Liver (tissue), 3 donors: ENCODE measurements around the gene ALK.

Experiments used
- CTCF ChIP-seq: fragments of 150-350 bp; IDR thresholded peaks from 2 replicates; pipeline ENCODE4 v1.5.1; 2017; ENCODE audit warnings: improper control_type of control experiment, low read depth, low read length; ENCODE audit not compliant: missing input control
- EGR1 ChIP-seq, 2 donors: IDR thresholded peaks; 2 replicates each; pipeline ENCODE4 v1.6.1; 2016 to 2018; ENCODE audit warnings: antibody characterized with exemption in 2 of 2, low read depth in 2 of 2
- FOXA1 ChIP-seq: IDR thresholded peaks from 2 replicates; pipeline ENCODE4 v1.6.1; 2016; ENCODE audit warnings: antibody characterized with exemption
- HNF4A ChIP-seq, 2 donors: conservative IDR thresholded peaks; 2 replicates each; pipeline ENCODE4 v1.6.1; 2016; ENCODE audit warnings: antibody characterized with exemption in 2 of 2, mild to moderate bottlenecking in 2 of 2
- HNF4G ChIP-seq: IDR thresholded peaks from 2 replicates; pipeline ENCODE4 v1.6.1; 2016; ENCODE audit warnings: antibody characterized with exemption
- JUND ChIP-seq, 2 donors: IDR thresholded peaks; 2 replicates each; pipeline ENCODE4 v1.6.1; 2016; ENCODE audit warnings: antibody characterized with exemption in 2 of 2
- MAX ChIP-seq: IDR thresholded peaks from 2 replicates; pipeline ENCODE4 v1.6.1; 2016; ENCODE audit warnings: antibody characterized with exemption
- NR2F2 ChIP-seq: IDR thresholded peaks from 2 replicates; pipeline ENCODE4 v1.6.1; 2016; ENCODE audit warnings: antibody characterized with exemption
- RAD21 ChIP-seq, 2 donors: IDR thresholded peaks; 2 replicates each; pipeline ENCODE4 v1.6.1; 2016; ENCODE audit warnings: antibody characterized with exemption in 2 of 2, mild to moderate bottlenecking in 2 of 2
- REST ChIP-seq: IDR thresholded peaks from 2 replicates; pipeline ENCODE4 v1.6.1; 2016; ENCODE audit warnings: antibody characterized with exemption, mild to moderate bottlenecking
- SP1 ChIP-seq: IDR thresholded peaks from 2 replicates; pipeline ENCODE4 v1.6.1; 2018; ENCODE audit warnings: antibody characterized with exemption, mild to moderate bottlenecking
- TAF1 ChIP-seq: conservative IDR thresholded peaks from 2 replicates; pipeline ENCODE4 v1.6.1; 2016; ENCODE audit warnings: antibody characterized with exemption, mild to moderate bottlenecking
- YY1 ChIP-seq: IDR thresholded peaks from 2 replicates; pipeline ENCODE4 v1.6.1; 2016; ENCODE audit warnings: antibody characterized with exemption, mild to moderate bottlenecking
- ZBTB33 ChIP-seq: IDR thresholded peaks from 2 replicates; pipeline ENCODE4 v1.6.1; 2016; ENCODE audit warnings: antibody characterized with exemption
- donor health status: healthy.
- donor health status: healthy.

GRCh38 chr2:29719639-29720038, 201.7 kb downstream of the ALK start:
- no peak for TF ChIP-seq CTCF
- TF ChIP-seq MAX, result no peak
- no peak for TF ChIP-seq JUND (IDR thresholded peaks at IDR 0.05)
- no peak for TF ChIP-seq YY1
- TF ChIP-seq RAD21 (IDR thresholded peaks at IDR 0.05), result no peak
- no peak for TF ChIP-seq REST
- no peak for TF ChIP-seq NR2F2
- no peak for TF ChIP-seq HNF4G
- TF ChIP-seq FOXA1, result no peak
- TF ChIP-seq EGR1 (IDR thresholded peaks at IDR 0.05; ENCODE audit: low read depth in 2 of 2), result no peak
- TF ChIP-seq ZBTB33, result no peak
- no peak for TF ChIP-seq TAF1
- no peak for TF ChIP-seq SP1
- no peak for TF ChIP-seq HNF4A (conservative IDR thresholded peaks at IDR 0.05)
